ENCODE data around the gene JPH4.

JPH4 gene

GRCh38 chr14:23522643-23523198, 55.9 kb downstream of the JPH4 start:
- DNase-seq, result no peak

GRCh38 chr14:23521785-23522640, 56.6 kb downstream of the JPH4 start:
- DNase-seq, result no peak

- no peak for DNase-seq
Measured at GRCh38 chr14:23520899-23521533, 57.6 kb downstream of the JPH4 start.

- no peak for DNase-seq
Measured at GRCh38 chr14:23518709-23519108, 59.9 kb downstream of the JPH4 start.

All from NCI-H2107 (cell line).